NCI-H1105 (cell line): ENCODE data around the gene PLB1.

Experiments used
- DNase-seq: peaks from one replicate; lab custom pipeline; 2025; lab: John Stamatoyannopoulos, UW

Gene PLB1

GRCh38 chr2:28495551-28496250, at the start of gene PLB1:
Gene PLB1 (plus strand): TSS chr2:28496060. CDS start chr2:28496115, 55 bp downstream.
- no peak for DNase-seq

GRCh38 chr2:28446531-28446930, 49.3 kb upstream of the PLB1 start:
- DNase-seq: no peak

GRCh38 chr2:28447086-28447485, 48.8 kb upstream of the PLB1 start:
- no peak for DNase-seq

GRCh38 chr2:28447943-28448792, 47.7 kb upstream of the PLB1 start:
- DNase-seq: no peak

- DNase-seq: no peak
Observed at GRCh38 chr2:28448793-28449100, 47.1 kb upstream of the PLB1 start.

GRCh38 chr2:28449126-28449487, 46.8 kb upstream of the PLB1 start:
- no peak for DNase-seq

GRCh38 chr2:28449488-28450395, 46.1 kb upstream of the PLB1 start:
- no peak for DNase-seq

GRCh38 chr2:28450901-28451565, 44.8 kb upstream of the PLB1 start:
- DNase-seq: no peak

- no peak for DNase-seq
Observed at GRCh38 chr2:28451793-28452533, 43.9 kb upstream of the PLB1 start.

- DNase-seq: peak; percentile 13
Observed at GRCh38 chr2:28452534-28453081, 43.3 kb upstream of the PLB1 start.

- no peak for DNase-seq
Observed at GRCh38 chr2:28453396-28453795, 42.5 kb upstream of the PLB1 start.

GRCh38 chr2:28454016-28454930, 41.6 kb upstream of the PLB1 start:
- DNase-seq: no peak

- no peak for DNase-seq
Observed at GRCh38 chr2:28457237-28457636, 38.6 kb upstream of the PLB1 start.

- no peak for DNase-seq
Observed at GRCh38 chr2:28461056-28461455, 34.8 kb upstream of the PLB1 start.

GRCh38 chr2:28462122-28462521, 33.7 kb upstream of the PLB1 start:
- DNase-seq: no peak

- no peak for DNase-seq
Observed at GRCh38 chr2:28463211-28463816, 32.5 kb upstream of the PLB1 start.

GRCh38 chr2:28463893-28464292, 32.0 kb upstream of the PLB1 start:
- DNase-seq: no peak

- DNase-seq: no peak
Observed at GRCh38 chr2:28465148-28465885, 30.5 kb upstream of the PLB1 start.

- no peak for DNase-seq
Observed at GRCh38 chr2:28469304-28469703, 26.6 kb upstream of the PLB1 start.
